Measurements from ENCODE around the gene PCDHB11.
A peak's percentile ranks its signal among the peaks of the same experiment; 100 is the strongest.
"Not testable (repeated sequence)": the region's sequence is repeated elsewhere in the genome, so short reads cannot be mapped to it uniquely, and the experiment has no call there.

PCDHB11 gene

DNA sequence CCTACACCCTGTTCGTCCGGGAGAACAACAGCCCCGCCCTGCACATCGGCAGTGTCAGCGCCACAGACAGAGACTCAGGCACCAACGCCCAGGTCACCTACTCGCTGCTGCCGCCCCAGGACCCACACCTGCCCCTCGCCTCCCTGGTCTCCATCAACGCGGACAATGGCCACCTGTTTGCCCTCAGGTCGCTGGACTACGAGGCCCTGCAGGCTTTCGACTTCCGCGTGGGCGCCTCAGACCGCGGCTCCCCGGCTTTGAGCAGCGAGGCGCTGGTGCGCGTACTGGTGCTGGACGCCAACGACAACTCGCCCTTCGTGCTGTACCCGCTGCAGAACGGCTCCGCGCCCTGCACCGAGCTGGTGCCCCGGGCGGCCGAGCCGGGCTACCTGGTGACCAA is 10.7 kb upstream of the PCDHB11 start:
- not testable (repeated sequence) for DNase-seq

DNA sequence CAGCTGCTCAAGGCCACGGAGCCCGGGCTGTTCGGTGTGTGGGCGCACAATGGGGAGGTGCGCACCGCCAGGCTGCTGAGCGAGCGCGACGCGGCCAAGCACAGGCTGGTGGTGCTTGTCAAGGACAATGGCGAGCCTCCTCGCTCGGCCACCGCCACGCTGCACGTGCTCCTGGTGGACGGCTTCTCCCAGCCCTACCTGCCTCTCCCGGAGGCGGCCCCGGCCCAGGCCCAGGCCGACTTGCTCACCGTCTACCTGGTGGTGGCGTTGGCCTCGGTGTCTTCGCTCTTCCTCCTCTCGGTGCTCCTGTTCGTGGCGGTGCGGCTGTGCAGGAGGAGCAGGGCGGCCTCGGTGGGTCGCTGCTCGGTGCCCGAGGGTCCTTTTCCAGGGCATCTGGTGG is 10.3 kb upstream of the PCDHB11 start:
- not testable (repeated sequence) for DNase-seq

DNA sequence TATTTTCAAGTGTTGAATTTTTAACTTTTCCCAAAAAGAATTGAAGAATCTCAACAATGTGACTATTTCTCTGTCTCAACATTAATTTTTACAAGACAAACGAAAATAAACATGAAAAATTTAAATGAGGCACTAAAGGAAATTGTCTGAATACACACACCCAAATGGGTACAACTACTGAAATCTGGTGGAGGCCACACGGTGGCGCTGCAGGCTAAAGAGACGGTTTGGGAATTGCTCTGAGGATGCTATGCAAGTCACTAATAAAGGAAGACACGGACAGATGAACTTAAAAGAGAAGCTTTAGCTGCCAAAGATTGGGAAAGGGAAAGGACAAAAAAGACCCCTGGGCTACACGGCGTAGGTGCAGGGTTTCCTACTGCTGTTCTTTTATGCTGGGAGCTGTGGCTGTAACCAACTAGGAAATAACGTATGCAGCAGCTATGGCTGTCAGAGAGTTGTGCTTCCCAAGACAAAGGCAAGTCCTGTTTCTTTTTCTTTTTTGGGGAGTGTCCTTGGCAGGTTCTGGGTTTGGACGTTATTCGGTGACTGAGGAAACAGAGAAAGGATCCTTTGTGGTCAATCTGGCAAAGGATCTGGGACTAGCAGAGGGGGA is 7.2 kb upstream of the PCDHB11 start, which contains the start of gene PCDHB10:
TSS of gene PCDHB10 (plus strand) at position 244 of the 616 bp plus-strand sequence. CDS start at position 444, 200 bp downstream.
- peak; percentile 33 for DNase-seq

DNA sequence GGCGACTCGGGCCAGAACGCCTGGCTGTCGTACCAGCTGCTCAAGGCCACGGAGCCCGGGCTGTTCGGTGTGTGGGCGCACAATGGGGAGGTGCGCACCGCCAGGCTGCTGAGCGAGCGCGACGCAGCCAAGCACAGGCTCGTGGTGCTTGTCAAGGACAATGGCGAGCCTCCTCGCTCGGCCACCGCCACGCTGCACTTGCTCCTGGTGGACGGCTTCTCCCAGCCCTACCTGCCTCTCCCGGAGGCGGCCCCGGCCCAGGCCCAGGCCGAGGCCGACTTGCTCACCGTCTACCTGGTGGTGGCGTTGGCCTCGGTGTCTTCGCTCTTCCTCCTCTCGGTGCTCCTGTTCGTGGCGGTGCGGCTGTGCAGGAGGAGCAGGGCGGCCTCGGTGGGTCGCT is 5.1 kb upstream of the PCDHB11 start:
- DNase-seq = not testable (repeated sequence)

DNA sequence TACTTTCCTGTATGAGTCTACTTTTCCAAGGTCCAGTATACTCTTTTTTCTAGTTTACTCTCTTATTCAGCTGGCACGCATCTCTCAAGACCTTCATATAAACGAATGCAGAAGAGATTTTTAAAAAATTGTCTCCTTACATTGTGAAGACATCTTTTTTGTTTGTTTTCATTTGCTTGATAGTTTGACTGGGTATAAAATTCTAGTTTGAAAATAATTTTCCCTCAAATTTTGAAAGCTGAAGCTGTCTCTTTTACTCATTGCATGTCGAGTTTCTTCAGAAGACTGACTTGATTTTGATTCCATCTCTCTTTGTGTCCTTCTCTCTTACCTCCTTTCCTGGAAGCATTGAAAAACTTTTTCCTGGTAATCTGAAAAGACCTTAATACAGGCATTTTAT is 3.1 kb upstream of the PCDHB11 start:
- no peak for DNase-seq

DNA sequence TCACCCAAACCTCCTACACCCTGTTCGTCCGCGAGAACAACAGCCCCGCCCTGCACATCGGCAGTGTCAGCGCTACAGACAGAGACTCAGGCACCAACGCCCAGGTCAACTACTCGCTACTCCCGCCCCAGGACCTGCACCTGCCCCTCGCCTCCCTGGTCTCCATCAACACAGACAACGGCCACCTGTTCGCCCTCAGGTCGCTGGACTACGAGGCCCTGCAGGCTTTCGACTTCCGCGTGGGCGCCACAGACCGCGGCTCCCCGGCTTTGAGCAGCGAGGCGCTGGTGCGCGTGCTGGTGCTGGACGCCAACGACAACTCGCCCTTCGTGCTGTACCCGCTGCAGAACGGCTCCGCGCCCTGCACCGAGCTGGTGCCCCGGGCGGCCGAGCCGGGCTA is 1.7 kb downstream of the PCDHB11 start:
- DNase-seq = not testable (repeated sequence)

DNA sequence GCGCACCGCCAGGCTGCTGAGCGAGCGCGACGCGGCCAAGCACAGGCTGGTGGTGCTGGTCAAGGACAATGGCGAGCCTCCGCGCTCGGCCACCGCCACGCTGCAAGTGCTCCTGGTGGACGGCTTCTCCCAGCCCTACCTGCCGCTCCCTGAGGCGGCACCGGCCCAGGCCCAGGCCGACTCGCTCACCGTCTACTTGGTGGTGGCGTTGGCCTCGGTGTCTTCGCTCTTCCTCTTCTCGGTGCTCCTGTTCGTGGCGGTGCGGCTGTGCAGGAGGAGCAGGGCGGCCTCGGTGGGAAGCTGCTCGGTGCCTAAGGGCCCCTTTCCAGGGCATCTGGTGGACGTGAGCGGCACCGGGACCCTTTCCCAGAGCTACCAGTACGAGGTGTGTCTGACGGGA is 2.2 kb downstream of the PCDHB11 start:
- DNase-seq = not testable (repeated sequence)

DNA sequence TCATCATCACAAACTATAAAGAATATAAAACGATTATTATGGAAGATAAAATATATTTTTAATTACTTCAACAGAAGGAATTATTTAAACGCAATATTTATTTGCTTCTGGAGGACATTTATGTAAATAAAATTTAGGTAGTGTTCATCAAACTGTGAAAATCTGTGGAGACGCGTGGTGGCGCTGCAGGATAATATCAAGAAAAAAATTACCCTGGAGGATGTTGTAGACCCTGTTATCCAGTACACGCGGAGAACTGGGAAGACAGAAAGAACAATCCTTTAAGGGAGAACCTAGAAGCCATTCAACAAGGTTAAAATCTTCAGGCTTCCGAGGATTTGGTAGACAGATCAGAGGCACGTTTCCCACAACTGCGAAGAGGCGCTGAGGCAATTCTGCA is 9.1 kb downstream of the PCDHB11 start, which contains the start of gene PCDHB12:
TSS of gene PCDHB12 (plus strand) at position 242 of the 400 bp plus-strand sequence. CDS start 189 bp downstream, outside the sequence.
- no peak for DNase-seq

DNA sequence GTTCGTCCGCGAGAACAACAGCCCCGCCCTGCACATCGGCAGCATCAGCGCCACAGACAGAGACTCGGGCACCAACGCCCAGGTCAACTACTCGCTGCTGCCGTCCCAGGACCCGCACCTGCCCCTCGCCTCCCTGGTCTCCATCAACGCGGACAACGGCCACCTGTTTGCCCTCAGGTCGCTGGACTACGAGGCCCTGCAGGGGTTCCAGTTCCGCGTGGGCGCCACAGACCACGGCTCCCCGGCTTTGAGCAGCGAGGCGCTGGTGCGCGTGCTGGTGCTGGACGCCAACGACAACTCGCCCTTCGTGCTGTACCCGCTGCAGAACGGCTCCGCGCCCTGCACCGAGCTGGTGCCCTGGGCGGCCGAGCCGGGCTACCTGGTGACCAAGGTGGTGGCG is 10.9 kb downstream of the PCDHB11 start:
- not testable (repeated sequence) for DNase-seq

DNA sequence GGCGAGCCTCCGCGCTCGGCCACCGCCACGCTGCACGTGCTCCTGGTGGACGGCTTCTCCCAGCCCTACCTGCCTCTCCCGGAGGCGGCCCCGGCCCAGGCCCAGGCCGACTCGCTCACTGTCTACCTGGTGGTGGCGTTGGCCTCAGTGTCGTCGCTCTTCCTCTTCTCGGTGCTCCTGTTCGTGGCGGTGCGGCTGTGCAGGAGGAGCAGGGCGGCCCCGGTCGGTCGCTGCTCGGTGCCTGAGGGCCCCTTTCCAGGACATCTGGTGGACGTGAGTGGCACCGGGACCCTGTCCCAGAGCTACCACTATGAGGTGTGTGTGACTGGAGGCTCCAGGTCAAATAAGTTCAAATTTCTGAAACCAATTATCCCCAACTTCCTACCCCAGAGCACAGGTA is 11.4 kb downstream of the PCDHB11 start:
- DNase-seq = not testable (repeated sequence)

DNA sequence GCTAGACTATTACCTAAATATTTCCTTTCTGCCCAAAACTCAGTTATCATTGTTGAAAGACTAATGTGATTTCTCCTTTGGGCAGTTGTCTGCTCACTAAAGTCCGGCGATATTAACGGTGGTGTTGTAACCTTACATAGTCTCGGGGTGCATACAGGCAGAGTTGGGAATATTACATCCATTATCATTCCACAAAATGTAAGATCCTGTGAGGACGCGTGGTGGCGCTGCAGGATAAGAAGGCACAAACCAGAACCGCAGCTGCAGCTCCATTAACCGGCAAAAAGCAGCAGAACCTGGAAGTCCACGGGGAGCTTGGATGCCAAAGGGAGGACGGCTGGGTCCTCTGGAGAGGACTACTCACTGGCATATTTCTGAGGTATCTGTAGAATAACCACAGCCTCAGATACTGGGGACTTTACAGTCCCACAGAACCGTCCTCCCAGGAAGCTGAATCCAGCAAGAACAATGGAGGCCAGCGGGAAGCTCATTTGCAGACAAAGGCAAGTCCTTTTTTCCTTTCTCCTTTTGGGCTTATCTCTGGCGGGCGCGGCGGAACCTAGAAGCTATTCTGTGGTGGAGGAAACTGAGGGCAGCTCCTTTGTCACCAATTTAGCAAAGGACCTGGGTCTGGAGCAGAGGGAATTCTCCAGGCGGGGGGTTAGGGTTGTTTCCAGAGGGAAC is 14.4 kb downstream of the PCDHB11 start, which contains the start of gene PCDHB13:
TSS of gene PCDHB13 (plus strand) at position 264 of the 684 bp plus-strand sequence. CDS start at position 469, 205 bp downstream.
- peak; percentile 17 for DNase-seq

DNA sequence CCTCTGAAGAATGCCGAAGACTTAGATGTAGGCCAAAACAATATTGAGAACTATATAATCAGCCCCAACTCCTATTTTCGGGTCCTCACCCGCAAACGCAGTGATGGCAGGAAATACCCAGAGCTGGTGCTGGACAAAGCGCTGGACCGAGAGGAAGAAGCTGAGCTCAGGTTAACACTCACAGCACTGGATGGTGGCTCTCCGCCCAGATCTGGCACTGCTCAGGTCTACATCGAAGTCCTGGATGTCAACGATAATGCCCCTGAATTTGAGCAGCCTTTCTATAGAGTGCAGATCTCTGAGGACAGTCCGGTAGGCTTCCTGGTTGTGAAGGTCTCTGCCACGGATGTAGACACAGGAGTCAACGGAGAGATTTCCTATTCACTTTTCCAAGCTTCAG is 15.2 kb downstream of the PCDHB11 start:
- DNase-seq = not testable (repeated sequence)

DNA sequence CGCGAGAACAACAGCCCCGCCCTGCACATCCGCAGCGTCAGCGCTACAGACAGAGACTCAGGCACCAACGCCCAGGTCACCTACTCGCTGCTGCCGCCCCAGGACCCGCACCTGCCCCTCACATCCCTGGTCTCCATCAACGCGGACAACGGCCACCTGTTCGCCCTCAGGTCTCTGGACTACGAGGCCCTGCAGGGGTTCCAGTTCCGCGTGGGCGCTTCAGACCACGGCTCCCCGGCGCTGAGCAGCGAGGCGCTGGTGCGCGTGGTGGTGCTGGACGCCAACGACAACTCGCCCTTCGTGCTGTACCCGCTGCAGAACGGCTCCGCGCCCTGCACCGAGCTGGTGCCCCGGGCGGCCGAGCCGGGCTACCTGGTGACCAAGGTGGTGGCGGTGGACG is 16.1 kb downstream of the PCDHB11 start:
- DNase-seq = not testable (repeated sequence)

DNA sequence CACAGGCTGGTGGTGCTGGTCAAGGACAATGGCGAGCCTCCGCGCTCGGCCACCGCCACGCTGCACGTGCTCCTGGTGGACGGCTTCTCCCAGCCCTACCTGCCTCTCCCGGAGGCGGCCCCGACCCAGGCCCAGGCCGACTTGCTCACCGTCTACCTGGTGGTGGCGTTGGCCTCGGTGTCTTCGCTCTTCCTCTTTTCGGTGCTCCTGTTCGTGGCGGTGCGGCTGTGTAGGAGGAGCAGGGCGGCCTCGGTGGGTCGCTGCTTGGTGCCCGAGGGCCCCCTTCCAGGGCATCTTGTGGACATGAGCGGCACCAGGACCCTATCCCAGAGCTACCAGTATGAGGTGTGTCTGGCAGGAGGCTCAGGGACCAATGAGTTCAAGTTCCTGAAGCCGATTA is 16.6 kb downstream of the PCDHB11 start:
- DNase-seq = not testable (repeated sequence)

DNA sequence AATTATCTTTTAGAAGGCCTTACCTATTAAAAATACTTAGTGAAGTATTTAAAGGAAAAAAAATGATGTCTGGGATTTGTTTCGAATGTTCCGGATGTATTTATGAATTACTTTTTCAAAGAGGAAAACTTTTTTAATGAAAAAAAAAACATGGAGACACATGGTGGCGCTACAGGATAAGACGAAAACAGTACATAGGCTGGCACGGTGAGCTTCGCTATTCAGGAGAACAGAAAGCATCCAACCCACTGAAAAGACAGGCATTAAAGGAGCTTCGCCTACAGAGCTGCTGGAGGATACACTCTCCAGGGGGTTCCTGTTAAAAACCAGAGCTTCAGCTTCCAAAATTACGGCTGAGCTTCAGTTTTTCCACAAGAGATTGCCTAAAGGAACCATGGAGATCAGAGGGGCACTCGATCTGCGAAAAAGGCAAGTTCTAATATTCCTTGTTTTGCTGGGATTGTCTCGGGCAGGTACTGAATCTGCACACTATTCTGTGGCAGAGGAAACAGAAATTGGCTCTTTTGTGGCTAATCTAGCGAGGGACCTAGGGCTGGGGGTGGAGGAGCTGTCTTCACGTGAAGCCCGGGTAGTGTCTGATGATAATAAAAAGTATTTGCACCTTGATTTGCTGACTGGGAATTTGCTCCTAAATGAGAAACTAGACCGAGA is 23.8 kb downstream of the PCDHB11 start, which contains the start of gene PCDHB14:
TSS of gene PCDHB14 (plus strand) at position 232 of the 672 bp plus-strand sequence. CDS start at position 395, 163 bp downstream.
- no peak for DNase-seq

DNA sequence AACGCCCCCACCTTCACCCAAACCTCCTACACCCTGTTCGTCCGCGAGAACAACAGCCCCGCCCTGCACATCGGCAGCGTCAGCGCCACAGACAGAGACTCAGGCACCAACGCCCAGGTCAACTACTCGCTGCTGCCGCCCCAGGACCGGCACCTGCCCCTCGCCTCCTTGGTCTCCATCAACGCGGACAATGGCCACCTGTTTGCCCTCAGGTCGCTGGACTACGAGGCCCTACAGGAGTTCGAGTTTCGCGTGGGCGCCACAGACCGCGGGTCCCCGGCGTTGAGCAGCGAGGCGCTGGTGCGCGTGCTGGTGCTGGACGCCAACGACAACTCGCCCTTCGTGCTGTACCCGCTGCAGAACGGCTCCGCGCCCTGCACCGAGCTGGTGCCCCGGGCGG is 25.4 kb downstream of the PCDHB11 start:
- not testable (repeated sequence) for DNase-seq

DNA sequence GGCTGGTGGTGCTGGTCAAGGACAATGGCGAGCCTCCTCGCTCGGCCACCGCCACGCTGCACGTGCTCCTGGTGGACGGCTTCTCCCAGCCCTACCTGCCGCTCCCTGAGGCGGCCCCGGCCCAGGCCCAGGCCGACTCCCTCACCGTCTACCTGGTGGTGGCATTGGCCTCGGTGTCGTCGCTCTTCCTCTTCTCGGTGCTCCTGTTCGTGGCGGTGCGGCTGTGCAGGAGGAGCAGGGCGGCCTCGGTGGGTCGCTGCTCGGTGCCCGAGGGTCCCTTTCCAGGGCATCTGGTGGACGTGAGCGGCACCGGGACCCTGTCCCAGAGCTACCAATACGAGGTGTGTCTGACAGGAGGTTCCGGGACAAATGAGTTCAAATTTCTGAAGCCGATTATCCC is 26.0 kb downstream of the PCDHB11 start:
- not testable (repeated sequence) for DNase-seq

DNA sequence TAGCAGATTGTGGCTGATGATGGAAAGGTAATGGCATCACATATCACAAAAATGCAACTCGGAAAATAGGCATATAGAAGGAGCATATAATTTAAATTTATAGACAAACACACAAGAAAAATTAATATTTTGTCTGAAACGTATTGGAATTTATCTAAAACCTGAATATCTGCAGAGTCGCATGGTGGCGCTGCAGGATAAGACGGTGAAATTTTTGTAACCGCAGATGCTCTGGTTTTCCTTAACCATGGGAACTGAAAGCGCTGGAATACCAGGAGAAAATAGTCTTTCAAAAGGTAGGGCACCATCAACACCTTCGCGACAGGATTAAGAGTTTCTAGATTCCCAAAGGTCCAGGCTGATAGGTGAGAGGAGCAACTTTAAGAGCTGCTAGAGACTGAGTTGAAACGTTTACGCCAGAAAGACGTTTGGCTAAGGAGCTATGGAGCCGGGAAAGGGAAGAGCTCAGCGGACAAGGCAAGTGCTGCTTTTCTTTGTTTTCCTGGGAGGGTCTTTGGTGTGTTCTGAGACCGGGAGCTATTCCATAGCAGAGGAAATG is 34.8 kb downstream of the PCDHB11 start:
- no peak for DNase-seq

DNA sequence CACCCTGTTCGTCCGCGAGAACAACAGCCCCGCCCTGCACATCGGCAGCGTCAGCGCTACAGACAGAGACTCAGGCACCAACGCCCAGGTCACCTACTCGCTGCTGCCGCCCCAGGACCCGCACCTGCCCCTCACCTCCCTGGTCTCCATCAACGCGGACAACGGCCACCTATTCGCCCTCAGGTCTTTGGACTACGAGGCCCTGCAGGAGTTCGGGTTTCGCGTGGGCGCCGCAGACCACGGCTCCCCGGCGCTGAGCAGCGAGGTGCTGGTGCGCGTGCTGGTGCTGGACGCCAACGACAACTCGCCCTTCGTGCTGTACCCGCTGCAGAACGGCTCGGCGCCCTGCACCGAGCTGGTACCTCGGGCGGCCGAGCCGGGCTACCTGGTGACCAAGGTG is 36.5 kb downstream of the PCDHB11 start:
- not testable (repeated sequence) for DNase-seq

DNA sequence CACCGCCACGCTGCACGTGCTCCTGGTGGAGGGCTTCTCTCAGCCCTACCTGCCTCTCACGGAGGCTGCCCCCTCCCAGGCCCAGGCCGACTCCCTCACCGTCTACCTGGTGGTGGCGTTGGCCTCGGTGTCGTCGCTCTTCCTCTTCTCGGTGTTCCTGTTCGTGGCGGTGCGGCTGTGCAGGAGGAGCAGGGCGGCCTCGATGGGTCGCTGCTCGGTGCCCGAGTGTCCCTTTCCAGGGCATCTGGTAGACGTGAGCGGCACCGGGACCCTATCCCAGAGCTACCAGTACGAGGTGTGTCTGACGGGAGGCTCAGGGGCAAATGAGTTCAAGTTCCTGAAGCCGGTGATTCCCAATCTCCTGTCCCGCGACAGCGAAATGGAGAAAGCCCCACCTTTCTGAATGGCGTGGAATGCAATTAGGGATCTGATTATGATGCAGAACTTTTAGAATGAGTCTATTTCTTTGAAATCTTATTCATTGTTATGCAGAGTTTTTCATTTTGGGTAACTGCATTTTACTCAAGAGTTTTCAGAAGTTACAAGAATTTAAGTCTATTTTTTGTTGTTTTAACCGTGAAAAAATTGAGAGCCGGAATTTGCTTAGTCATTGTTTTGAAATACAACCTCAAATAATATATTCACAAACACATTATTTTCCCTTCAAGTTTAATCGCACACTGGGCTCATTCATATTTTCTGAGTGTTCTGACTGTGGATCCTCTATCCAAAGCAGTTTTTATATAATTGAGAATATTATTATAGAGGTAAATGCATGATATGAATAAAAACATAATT is 37.3 kb downstream of the PCDHB11 start:
- no peak for DNase-seq

DNA sequence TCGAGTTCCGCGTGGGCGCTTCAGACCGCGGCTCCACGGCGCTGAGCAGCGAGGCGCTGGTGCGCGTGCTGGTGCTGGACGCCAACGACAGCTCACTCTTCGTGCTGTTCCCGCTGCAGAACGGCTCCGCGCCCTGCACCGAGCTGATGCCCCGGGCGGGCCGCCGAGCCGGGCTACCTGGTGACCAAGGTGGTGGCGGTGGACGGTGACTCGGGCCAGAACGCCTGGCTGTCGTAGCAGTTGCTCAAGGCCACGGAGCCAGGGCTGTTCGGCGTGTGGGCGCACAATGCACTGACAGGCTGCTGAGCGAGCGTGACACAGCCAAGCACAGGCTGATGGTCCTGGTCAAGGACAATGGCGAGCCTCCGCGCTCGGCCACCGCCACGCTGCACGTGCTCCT is 42.1 kb downstream of the PCDHB11 start:
- DNase-seq = no peak

DNA sequence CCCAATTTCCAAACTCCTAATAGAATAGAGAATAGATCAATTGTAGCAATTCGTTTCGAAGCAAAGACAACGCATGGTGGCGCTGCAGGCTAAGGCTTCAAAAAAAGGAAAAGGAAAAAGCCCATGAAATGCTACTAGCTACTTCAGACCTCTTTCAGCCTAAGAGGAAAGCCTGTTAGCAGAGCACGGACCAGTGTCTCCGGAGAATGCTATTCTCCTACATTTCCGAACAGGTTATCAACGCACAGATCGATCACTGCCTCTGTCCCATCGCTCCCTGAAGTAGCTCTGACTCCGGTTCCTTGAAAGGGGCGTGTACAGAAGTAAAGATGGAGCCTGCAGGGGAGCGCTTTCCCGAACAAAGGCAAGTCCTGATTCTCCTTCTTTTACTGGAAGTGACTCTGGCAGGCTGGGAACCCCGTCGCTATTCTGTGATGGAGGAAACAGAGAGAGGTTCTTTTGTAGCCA is 45.9 kb downstream of the PCDHB11 start, which contains the start of gene PCDHB15:
TSS of gene PCDHB15 (plus strand) at position 146 of the 468 bp plus-strand sequence. CDS start at position 330, 184 bp downstream.
- DNase-seq = peak; percentile 21
